CD8-positive, alpha-beta memory T cell (primary cell): ENCODE data around the gene KIFC3. TPM values are rescaled to one million over a fixed set of nuclear protein-coding genes. Genes with fewer than 3 reads are reported as not detected.
"Not testable (repeated sequence)": the region's sequence is repeated elsewhere in the genome, so short reads cannot be mapped to it uniquely, and the experiment has no call there.

Experiments used
- CTCF ChIA-PET: fragments of 350-600 bp; sonication (Branson Sonifier 250); formaldehyde crosslinking; loops from one replicate; lab custom pipeline; 2021; ENCODE audit warnings: antibody characterized with exemption; lab: Charles Lee
- POLR2A ChIA-PET: fragments of 350-600 bp; sonication (Branson Sonifier 250); formaldehyde crosslinking; loops from one replicate; lab custom pipeline; 2021; ENCODE audit warnings: antibody characterized with exemption; lab: Charles Lee
- DNase-seq, 5 donors: peaks; one replicate each; pipeline versions ENCODE4 v3.0.0 to v3.0.0-alpha.2; 2020 to 2022; ENCODE audit warnings: mixed read lengths in 1 of 5
- H3K27ac ChIP-seq: one replicate; pipeline ENCODE4 v1.7.0; 2013; ENCODE audit warnings: low read depth, mild to moderate bottlenecking, low read length, moderate library complexity
- H3K27me3 ChIP-seq: 2 replicates; pipeline ENCODE4 v1.7.0; 2013; ENCODE audit warnings: low read length, mild to moderate bottlenecking; ENCODE audit not compliant: insufficient read depth, poor library complexity, severe bottlenecking
- H3K36me3 ChIP-seq: 2 replicates; pipeline ENCODE4 v1.7.0; 2013; ENCODE audit warnings: mild to moderate bottlenecking, low read length, moderate library complexity; ENCODE audit not compliant: insufficient read depth
- H3K4me1 ChIP-seq: 2 replicates; pipeline ENCODE4 v1.7.0; 2013; ENCODE audit warnings: mild to moderate bottlenecking, low read length, moderate library complexity; ENCODE audit not compliant: insufficient read depth
- H3K4me3 ChIP-seq: 2 replicates; pipeline ENCODE4 v1.7.0; 2013; ENCODE audit warnings: mild to moderate bottlenecking, low read length
- H3K9me3 ChIP-seq: 2 replicates; pipeline ENCODE4 v1.7.0; 2013; ENCODE audit warnings: mild to moderate bottlenecking, low read length
- H3K27ac Mint-ChIP-seq, 8 donors: one replicate each; pipeline ENCODE4 v1.8.0; 2020 to 2021; ENCODE audit warnings: mixed read lengths in 8 of 8, mild to moderate bottlenecking in 6 of 8, inconsistent platforms in 3 of 8, moderate library complexity in 3 of 8
- H3K27me3 Mint-ChIP-seq, 2 donors: one replicate each; pipeline ENCODE4 v1.8.0; 2020 to 2021; ENCODE audit warnings: mixed read lengths in 2 of 2, mild to moderate bottlenecking in 1 of 2, moderate library complexity in 1 of 2
- H3K36me3 Mint-ChIP-seq, 3 donors: one replicate each; pipeline ENCODE4 v1.8.0; 2020 to 2021; ENCODE audit warnings: mixed read lengths in 3 of 3, inconsistent platforms in 1 of 3, mild to moderate bottlenecking in 1 of 3
- H3K4me1 Mint-ChIP-seq, 3 donors: one replicate each; pipeline ENCODE4 v1.8.0; 2020 to 2021; ENCODE audit warnings: mixed read lengths in 3 of 3, inconsistent platforms in 1 of 3, mild to moderate bottlenecking in 1 of 3
- H3K4me3 Mint-ChIP-seq, 7 donors: one replicate each; pipeline ENCODE4 v1.8.0; 2020 to 2021; ENCODE audit warnings: mixed read lengths in 7 of 7, mild to moderate bottlenecking in 6 of 7, moderate library complexity in 4 of 7, inconsistent platforms in 2 of 7
- H3K9me3 Mint-ChIP-seq, 5 donors: one replicate each; pipeline ENCODE4 v1.8.0; 2020 to 2022; ENCODE audit warnings: mixed read lengths in 5 of 5, mild to moderate bottlenecking in 3 of 5, moderate library complexity in 2 of 5, inconsistent platforms in 1 of 5
- polyA plus RNA-seq: library from polyadenylated mRNA; unstranded; fragments of 300-500 nt; fragmentation: Illumina TruSeq; gene quantifications from one replicate; pipeline ENCODE4 v1.2.3, GENCODE V29; 2021
- total RNA-seq, 2 experiments: library from RNA; stranded (reverse); gene quantifications; one replicate each; pipeline ENCODE4 v1.2.3, GENCODE V29; 2021

KIFC3 gene
- total and polyA plus RNA-seq, 3 experiments from 2014 or later: 0.82 to 3.2 (median 2.9) TPM

DNA sequence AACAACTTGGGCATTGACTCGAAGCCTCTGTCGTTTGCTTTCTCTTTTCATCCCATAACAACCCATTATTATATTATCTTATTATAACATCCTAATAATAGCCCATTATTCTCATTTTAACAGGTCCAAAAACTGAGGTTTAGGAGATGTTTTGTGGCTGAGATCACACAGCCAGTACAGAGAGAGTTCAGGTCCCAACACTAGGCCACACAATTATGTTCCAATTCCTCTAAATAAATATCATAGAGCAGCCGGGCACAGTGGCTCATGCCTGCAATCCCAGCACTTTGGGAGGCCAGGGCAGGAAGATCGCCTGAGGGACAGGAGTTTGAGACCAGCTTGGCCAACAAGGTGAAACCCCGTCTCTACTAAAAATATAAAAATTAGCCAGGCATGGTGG is 40.3 kb upstream of the KIFC3 start:
- Mint-ChIP-seq H3K9me3 (no peaks in the 10 kb centered on the region), H3K27me3 (peaks cover 0 to 3% of the 10 kb centered on the region in 2 donors), H3K4me1 (no peaks in the 10 kb centered on the region), H3K4me3 (no peak overlapping the region), H3K27ac (no peak overlapping the region), H3K36me3 (no peaks in the 10 kb centered on the region)
- Histone ChIP-seq H3K27me3 (no peaks in the 10 kb centered on the region), H3K27ac (no peak overlapping the region), H3K4me3 (no peak overlapping the region), H3K36me3 (no peaks in the 10 kb centered on the region), H3K4me1 (no peaks in the 10 kb centered on the region), H3K9me3 (no peaks in the 10 kb centered on the region)
- ChIA-PET CTCF (no interaction called here), POLR2A (no interaction called here)
- DNase-seq: no peak

GRCh38 chr16:57840833-57841232 is 38.5 kb upstream of the KIFC3 start:
- no peak overlapping the region for H3K4me3 Mint-ChIP-seq
- no peaks in the 10 kb centered on the region for H3K4me1 Mint-ChIP-seq
- H3K36me3 Mint-ChIP-seq: no peaks in the 10 kb centered on the region
- Histone ChIP-seq H3K4me1 (no peaks in the 10 kb centered on the region), H3K27me3 (no peaks in the 10 kb centered on the region), H3K9me3 (no peaks in the 10 kb centered on the region), H3K4me3 (no peak overlapping the region), H3K36me3 (no peaks in the 10 kb centered on the region), H3K27ac (no peak overlapping the region)
- ChIA-PET POLR2A (no interaction called here), CTCF (no interaction called here)
- no peak for DNase-seq
- peak overlapping the region in 1 of 8 donors; percentile 8 for H3K27ac Mint-ChIP-seq
- peaks cover 1 to 3% of the 10 kb centered on the region in 2 donors for H3K27me3 Mint-ChIP-seq
- no peaks in the 10 kb centered on the region for H3K9me3 Mint-ChIP-seq

DNA sequence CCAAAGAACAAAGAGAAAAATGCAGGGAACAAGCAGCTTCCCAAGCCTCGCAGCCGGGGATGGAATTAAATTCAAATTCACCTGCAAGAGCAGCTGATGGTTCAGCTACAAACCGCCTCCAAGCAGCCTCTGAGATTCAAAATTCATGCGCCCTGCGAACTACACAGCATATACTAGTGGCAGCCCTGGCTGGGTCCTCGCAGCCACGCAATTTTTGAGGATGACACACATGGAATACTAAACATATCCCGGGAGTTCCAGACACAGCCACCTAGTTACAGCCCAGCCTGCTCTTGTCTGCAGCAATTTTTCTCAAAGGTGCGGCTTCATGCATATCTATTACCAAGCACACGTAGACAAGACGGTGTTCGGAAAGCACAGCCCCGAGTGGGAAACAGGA is 35.9 kb upstream of the KIFC3 start:
- Histone ChIP-seq H3K36me3 (no peaks in the 10 kb centered on the region), H3K4me3 (no peak overlapping the region), H3K27ac (no peak overlapping the region), H3K4me1 (no peaks in the 10 kb centered on the region), H3K9me3 (no peaks in the 10 kb centered on the region), H3K27me3 (no peaks in the 10 kb centered on the region)
- ChIA-PET POLR2A (no interaction called here), CTCF (interaction anchor here (1.0 kb wide), 1 partner anchor 20 kb away, joined by 3 read pairs; no protein-coding TSS in a partner anchor)
- Mint-ChIP-seq H3K4me1 (no peaks in the 10 kb centered on the region), H3K27me3 (peaks cover 1 to 12% of the 10 kb centered on the region in 2 donors), H3K27ac (no peak overlapping the region), H3K9me3 (no peaks in the 10 kb centered on the region), H3K4me3 (no peak overlapping the region), H3K36me3 (no peaks in the 10 kb centered on the region)
- DNase-seq: no peak

- no peaks in the 10 kb centered on the region for H3K4me1 ChIP-seq
- no peak overlapping the region for H3K27ac ChIP-seq
- no peaks in the 10 kb centered on the region for H3K4me1 Mint-ChIP-seq
- no peak overlapping the region for H3K4me3 ChIP-seq
- CTCF ChIA-PET: no interaction called here
- H3K27me3 Mint-ChIP-seq: peaks cover 3 to 12% of the 10 kb centered on the region in 2 donors
- no peaks in the 10 kb centered on the region for H3K27me3 ChIP-seq
- no peaks in the 10 kb centered on the region for H3K9me3 Mint-ChIP-seq
- no peak for DNase-seq
- POLR2A ChIA-PET: no interaction called here
- H3K27ac Mint-ChIP-seq: no peak overlapping the region
- H3K9me3 ChIP-seq: no peaks in the 10 kb centered on the region
- H3K36me3 Mint-ChIP-seq: no peaks in the 10 kb centered on the region
- no peaks in the 10 kb centered on the region for H3K36me3 ChIP-seq
- no peak overlapping the region for H3K4me3 Mint-ChIP-seq
Measured at GRCh38 chr16:57837305-57838125, 35.2 kb upstream of the KIFC3 start.

GRCh38 chr16:57835439-57835838 is 33.1 kb upstream of the KIFC3 start:
- H3K4me3 ChIP-seq, H3K27ac Mint-ChIP-seq, H3K9me3 Mint-ChIP-seq, H3K4me1 Mint-ChIP-seq, H3K4me1 ChIP-seq, H3K9me3 ChIP-seq, H3K4me3 Mint-ChIP-seq, H3K36me3 ChIP-seq, POLR2A ChIA-PET, DNase-seq, H3K27ac ChIP-seq, H3K36me3 Mint-ChIP-seq, CTCF ChIA-PET, H3K27me3 ChIP-seq: not testable (repeated sequence)
- peaks cover 7 to 12% of the 10 kb centered on the region in 2 donors for H3K27me3 Mint-ChIP-seq

DNA sequence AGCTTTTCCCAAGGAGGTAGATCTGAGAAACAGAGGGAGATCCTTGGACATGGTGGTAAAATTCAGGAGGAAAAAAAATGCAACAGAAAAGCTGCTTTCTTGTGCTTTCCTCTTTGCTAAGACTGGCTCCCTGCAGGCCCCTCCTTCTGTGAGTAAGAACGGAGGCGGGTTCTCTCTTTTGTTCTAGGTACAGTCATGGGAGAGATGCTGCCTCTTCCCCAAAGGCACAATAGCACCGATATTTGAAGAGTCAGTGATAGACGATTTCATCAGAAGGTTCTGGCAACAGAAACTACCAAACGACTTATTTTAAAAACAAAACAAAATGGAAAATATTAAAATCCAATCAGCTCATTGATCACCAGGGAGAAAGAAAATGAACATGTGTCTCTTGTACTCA is 32.6 kb upstream of the KIFC3 start:
- H3K27me3 Mint-ChIP-seq: peaks cover 7 to 12% of the 10 kb centered on the region in 2 donors
- Histone ChIP-seq H3K27me3 (no peaks in the 10 kb centered on the region), H3K4me1 (no peaks in the 10 kb centered on the region), H3K27ac (no peak overlapping the region), H3K4me3 (no peak overlapping the region), H3K36me3 (no peaks in the 10 kb centered on the region), H3K9me3 (no peaks in the 10 kb centered on the region)
- no peaks in the 10 kb centered on the region for H3K36me3 Mint-ChIP-seq
- H3K27ac Mint-ChIP-seq: no peak overlapping the region
- DNase-seq: no peak
- ChIA-PET POLR2A (no interaction called here), CTCF (no interaction called here)
- H3K9me3 Mint-ChIP-seq: no peaks in the 10 kb centered on the region
- H3K4me3 Mint-ChIP-seq: no peak overlapping the region
- no peaks in the 10 kb centered on the region for H3K4me1 Mint-ChIP-seq

GRCh38 chr16:57830890-57831484 is 28.7 kb upstream of the KIFC3 start:
- ChIA-PET POLR2A (no interaction called here), CTCF (no interaction called here)
- H3K4me1 Mint-ChIP-seq: no peaks in the 10 kb centered on the region
- Histone ChIP-seq H3K9me3 (no peaks in the 10 kb centered on the region), H3K4me1 (no peaks in the 10 kb centered on the region), H3K36me3 (no peaks in the 10 kb centered on the region), H3K27ac (no peak overlapping the region), H3K4me3 (no peak overlapping the region), H3K27me3 (no peaks in the 10 kb centered on the region)
- no peak overlapping the region for H3K4me3 Mint-ChIP-seq
- peaks cover 8 to 11% of the 10 kb centered on the region in 2 donors for H3K27me3 Mint-ChIP-seq
- H3K27ac Mint-ChIP-seq: peak overlapping the region in 1 of 8 donors; percentile 17
- H3K9me3 Mint-ChIP-seq: no peaks in the 10 kb centered on the region
- DNase-seq: no peak
- H3K36me3 Mint-ChIP-seq: no peaks in the 10 kb centered on the region

DNA sequence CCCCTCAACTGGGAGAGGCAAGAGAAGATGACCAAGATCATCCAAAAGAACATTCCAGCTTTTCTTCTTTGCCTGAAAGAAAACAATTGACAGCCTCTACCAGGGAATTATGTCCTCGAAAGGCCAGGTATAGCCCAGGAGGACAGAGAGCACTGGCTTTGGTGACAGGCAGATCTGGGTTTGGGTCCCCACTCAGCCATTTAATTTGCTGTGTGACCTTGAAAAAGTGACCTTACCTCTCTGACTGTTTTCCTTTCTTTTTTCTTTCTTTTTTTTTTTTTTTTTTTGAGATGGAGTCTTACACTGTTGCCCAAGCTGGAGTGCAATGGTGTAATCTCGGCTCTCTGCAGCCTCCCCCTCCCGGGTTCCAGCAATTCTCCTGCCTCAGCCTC is 27.7 kb upstream of the KIFC3 start:
- no peaks in the 10 kb centered on the region for H3K36me3 ChIP-seq
- no peaks in the 10 kb centered on the region for H3K4me1 Mint-ChIP-seq
- no peak overlapping the region for H3K4me3 Mint-ChIP-seq
- peaks cover 0 to 1% (median 0%) of the 10 kb centered on the region in 3 donors for H3K36me3 Mint-ChIP-seq
- ChIA-PET CTCF (no interaction called here), POLR2A (interaction anchor here (0.7 kb wide), 1 partner anchor 59 kb away, joined by 7 read pairs; no protein-coding TSS in a partner anchor)
- no peaks in the 10 kb centered on the region for H3K27me3 ChIP-seq
- no peak overlapping the region for H3K27ac Mint-ChIP-seq
- H3K27me3 Mint-ChIP-seq: peaks cover 10 to 13% of the 10 kb centered on the region in 2 donors
- H3K9me3 Mint-ChIP-seq: no peaks in the 10 kb centered on the region
- no peaks in the 10 kb centered on the region for H3K9me3 ChIP-seq
- H3K4me1 ChIP-seq: no peaks in the 10 kb centered on the region
- H3K4me3 ChIP-seq: no peak overlapping the region
- no peak overlapping the region for H3K27ac ChIP-seq
- no peak for DNase-seq
